ENCODE measurements around the gene NAPG. TPM values are rescaled to one million over a fixed set of nuclear protein-coding genes. Genes with fewer than 3 reads are reported as not detected.
A peak's percentile ranks its signal among the peaks of the same experiment; 100 is the strongest.

The NAPG gene
- 10 to 100 TPM; 28.7 to 29.8 TPM for total RNA-seq

DNA sequence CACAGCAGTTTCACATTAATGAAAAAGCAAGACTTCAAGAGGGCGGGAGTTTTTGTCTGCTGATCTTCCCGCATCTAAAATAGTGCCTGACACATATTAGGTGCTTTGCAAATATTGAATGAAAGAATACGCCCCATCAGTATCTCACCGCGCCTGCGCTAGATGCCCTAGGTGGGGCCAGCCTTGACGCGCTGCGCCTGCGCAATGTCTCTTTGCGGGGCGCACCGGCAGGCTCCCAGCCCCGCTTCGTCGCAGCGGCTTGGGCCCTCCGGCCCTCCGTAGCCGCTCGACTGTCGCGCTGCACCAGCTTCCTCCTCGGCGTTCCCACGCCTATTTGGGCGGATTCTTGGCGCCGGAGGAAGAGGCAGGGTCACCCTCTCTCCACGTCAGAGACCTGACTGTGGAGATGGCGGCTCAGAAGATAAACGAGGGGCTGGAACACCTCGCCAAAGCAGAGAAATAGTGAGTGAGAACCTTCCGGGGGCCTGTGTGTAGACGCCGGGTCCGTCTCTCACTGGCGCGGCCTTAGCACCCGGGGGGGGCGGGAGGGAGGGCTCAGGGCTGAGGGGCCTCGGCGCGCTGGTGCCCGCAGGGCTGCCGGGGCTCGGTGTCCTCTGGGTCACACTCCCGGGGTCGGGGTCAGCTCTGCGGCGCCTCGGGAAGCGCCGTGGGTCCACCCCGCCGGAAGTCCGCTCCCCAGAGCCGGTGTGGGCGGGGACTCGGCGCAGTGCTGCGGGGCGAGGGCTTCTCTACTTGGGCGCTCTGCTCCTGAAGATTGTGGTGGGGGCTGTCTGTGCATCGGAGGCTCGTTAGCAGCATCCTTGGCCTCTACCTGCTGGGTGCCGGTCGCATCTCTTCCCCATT is at the start of gene NAPG:
Gene NAPG (plus strand): TSS at position 331 of the 864 bp plus-strand sequence. CDS start 76 bp downstream, at position 407.
- Mint-ChIP-seq H3K9me3 (no peaks in the 10 kb centered on the region), H3K4me1 (peaks cover 32% of the 10 kb centered on the region), H3K36me3 (peaks cover 4% of the 10 kb centered on the region), H3K27me3 (peaks cover 4% of the 10 kb centered on the region), H3K27ac (peak within 1 kb of the TSS; percentile 96), H3K4me3 (peak within 1 kb of the TSS; percentile 98)
- POLR2A ChIA-PET: interaction anchor here (0.7 to 1.4 kb wide), 3 partner anchors 9 to 611 kb away, joined by 3 to 4 read pairs (median 3); no protein-coding TSS in a partner anchor
- ATAC-seq (ENCODE audit: low read depth): peak; percentile 96
- DNase-seq: peak; percentile 94

DNA sequence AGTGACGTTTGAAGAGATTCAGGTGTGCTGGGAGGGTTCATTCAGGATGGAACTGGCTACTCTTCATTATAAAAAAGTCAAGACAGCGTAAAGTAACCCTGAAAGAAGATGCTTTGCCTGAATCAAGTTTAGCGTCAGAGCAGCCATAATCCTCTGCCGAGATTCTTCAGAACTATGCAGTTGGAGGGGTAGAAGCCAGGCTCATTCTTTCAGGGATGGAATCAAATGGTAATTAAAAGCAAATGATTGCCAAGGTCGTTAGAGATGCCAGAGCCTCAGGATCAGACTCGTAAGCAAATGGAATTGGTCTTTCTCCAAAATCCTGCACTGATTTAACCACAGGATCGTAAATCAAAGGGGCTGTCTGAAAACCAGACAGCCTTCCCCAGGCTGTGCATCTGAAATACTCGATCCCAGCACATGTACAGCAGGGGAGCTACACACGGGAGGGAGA is 49.5 kb upstream of the NAPG start:
- no peaks in the 10 kb centered on the region for H3K9me3 Mint-ChIP-seq
- no peaks in the 10 kb centered on the region for H3K4me1 Mint-ChIP-seq
- H3K4me3 Mint-ChIP-seq: no peak overlapping the region
- DNase-seq: no peak
- POLR2A ChIA-PET: no interaction called here
- no peak for ATAC-seq (ENCODE audit: low read depth)
- H3K36me3 Mint-ChIP-seq: no peaks in the 10 kb centered on the region
- H3K27me3 Mint-ChIP-seq: peaks cover 14% of the 10 kb centered on the region
- no peak overlapping the region for H3K27ac Mint-ChIP-seq

DNA sequence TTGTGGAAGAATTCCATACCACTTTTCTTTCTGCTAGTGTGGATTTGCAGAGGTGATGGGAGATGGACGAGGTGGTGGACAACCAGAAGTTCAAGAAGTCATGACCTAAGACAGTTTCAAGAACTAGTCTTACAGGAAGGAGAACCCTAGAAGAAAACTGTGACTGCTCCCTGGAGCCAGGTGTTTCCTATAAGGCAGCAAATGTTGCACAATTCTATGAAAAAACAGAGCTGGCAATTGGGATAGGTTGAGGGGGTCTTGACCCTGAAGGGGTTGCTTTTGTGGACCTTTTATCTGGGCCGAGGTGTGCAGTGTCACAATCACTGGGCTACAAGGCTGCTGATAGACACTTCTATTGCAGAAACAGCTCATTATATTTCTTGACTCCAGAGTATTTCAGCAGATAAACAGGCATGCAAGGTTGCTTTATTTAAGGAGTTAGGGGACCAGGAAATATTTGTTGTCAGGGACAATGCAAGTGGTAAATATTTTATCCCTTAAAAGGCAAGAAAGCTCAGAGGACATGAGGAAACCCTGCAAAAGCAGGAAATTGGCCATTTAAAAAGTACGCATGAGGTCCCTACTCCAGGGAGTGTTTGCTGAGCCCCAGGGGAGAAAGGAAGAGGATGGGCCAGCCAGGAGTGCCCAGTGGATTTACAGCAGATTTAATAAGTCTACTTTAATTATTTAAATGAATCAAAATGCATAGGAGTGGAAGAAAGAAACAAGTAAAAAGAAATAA is 48.5 kb upstream of the NAPG start:
- H3K36me3 Mint-ChIP-seq: no peaks in the 10 kb centered on the region
- peaks cover 14% of the 10 kb centered on the region for H3K27me3 Mint-ChIP-seq
- DNase-seq: no peak
- no peaks in the 10 kb centered on the region for H3K9me3 Mint-ChIP-seq
- H3K4me1 Mint-ChIP-seq: no peaks in the 10 kb centered on the region
- H3K4me3 Mint-ChIP-seq: no peak overlapping the region
- no peak for ATAC-seq (ENCODE audit: low read depth)
- no peak overlapping the region for H3K27ac Mint-ChIP-seq
- POLR2A ChIA-PET: no interaction called here

DNA sequence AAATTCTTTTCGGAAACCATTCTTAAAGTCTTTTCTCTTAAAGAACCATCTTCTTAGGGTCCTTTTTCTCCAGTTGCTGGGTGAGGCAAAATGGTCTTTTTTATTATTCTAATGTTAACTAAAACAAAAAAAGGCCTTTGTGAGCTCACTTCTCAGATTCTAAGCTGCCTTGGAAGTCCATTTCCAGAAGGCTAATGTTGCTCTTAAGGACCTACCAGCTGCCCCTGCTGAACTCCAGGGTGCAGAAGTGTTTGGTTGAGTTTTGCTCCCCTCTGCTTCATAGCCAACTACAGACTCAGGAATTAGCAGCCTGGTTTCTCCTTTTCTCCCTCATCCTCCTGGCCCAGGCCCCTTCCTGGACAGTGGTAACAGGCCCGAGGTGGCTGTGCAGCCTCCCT is 48.0 kb upstream of the NAPG start:
- Mint-ChIP-seq H3K27ac (no peak overlapping the region), H3K4me1 (peaks cover 1% of the 10 kb centered on the region), H3K4me3 (no peak overlapping the region), H3K9me3 (no peaks in the 10 kb centered on the region), H3K36me3 (no peaks in the 10 kb centered on the region), H3K27me3 (peaks cover 14% of the 10 kb centered on the region)
- POLR2A ChIA-PET: no interaction called here
- DNase-seq (no peak), ATAC-seq (ENCODE audit: low read depth) (no peak)

DNA sequence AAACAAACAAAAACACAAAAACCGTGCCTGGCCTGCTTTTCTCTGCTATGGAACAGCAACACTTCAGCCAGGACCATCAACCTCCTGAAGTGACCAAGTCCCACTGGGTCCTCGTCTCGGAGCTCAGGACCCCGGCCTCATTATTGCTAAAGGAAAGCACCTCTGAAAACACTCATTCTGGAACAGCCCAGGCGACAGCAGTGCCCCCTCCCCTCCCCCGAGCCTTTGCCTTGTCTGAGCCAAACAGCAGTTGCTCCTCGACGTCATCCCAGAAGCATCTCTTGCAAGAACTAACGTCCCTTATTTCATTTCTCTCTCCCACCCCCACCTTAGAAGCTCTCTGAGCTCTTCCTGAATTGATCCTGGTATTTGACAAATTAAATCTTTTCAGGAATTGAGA is 44.0 kb upstream of the NAPG start:
- DNase-seq (no peak), ATAC-seq (ENCODE audit: low read depth) (no peak)
- H3K9me3 Mint-ChIP-seq: no peaks in the 10 kb centered on the region
- no peak overlapping the region for H3K27ac Mint-ChIP-seq
- POLR2A ChIA-PET: no interaction called here
- no peaks in the 10 kb centered on the region for H3K36me3 Mint-ChIP-seq
- no peak overlapping the region for H3K4me3 Mint-ChIP-seq
- H3K27me3 Mint-ChIP-seq: peaks cover 10% of the 10 kb centered on the region
- peaks cover 9% of the 10 kb centered on the region for H3K4me1 Mint-ChIP-seq

DNA sequence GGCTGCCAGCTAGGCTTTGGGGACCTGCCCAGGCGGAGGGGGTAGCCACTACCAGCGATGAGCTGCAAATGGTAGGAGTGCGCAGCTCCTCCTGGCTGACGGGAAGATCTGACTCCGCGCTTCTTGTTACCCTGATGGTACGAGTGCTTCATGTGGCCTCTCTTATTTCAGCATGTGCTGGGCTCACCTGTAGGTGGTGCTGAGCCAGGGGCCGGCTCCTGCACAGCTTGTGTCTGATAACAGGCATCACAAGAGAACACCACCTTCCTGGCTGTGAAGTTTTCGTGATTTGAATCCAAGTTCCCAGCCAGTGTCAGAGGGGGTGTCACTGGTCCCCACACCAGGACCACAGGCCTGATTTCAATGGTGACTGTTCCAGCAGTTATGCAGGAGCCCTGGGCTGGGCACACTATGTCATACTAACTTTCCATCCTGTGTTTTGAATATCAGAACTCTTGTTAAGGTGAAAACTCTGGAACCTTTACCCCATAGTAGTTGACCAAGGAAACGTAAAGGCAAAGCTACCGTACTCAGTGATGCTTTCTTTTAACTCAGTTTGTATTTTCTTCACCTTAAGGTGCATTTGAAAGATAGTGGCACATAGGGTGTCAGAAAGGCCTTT is 43.4 kb upstream of the NAPG start:
- no peaks in the 10 kb centered on the region for H3K9me3 Mint-ChIP-seq
- no peak overlapping the region for H3K4me3 Mint-ChIP-seq
- peaks cover 9% of the 10 kb centered on the region for H3K4me1 Mint-ChIP-seq
- H3K27me3 Mint-ChIP-seq: peaks cover 7% of the 10 kb centered on the region
- H3K27ac Mint-ChIP-seq: no peak overlapping the region
- POLR2A ChIA-PET: no interaction called here
- ATAC-seq (ENCODE audit: low read depth) (no peak), DNase-seq (no peak)
- no peaks in the 10 kb centered on the region for H3K36me3 Mint-ChIP-seq

DNA sequence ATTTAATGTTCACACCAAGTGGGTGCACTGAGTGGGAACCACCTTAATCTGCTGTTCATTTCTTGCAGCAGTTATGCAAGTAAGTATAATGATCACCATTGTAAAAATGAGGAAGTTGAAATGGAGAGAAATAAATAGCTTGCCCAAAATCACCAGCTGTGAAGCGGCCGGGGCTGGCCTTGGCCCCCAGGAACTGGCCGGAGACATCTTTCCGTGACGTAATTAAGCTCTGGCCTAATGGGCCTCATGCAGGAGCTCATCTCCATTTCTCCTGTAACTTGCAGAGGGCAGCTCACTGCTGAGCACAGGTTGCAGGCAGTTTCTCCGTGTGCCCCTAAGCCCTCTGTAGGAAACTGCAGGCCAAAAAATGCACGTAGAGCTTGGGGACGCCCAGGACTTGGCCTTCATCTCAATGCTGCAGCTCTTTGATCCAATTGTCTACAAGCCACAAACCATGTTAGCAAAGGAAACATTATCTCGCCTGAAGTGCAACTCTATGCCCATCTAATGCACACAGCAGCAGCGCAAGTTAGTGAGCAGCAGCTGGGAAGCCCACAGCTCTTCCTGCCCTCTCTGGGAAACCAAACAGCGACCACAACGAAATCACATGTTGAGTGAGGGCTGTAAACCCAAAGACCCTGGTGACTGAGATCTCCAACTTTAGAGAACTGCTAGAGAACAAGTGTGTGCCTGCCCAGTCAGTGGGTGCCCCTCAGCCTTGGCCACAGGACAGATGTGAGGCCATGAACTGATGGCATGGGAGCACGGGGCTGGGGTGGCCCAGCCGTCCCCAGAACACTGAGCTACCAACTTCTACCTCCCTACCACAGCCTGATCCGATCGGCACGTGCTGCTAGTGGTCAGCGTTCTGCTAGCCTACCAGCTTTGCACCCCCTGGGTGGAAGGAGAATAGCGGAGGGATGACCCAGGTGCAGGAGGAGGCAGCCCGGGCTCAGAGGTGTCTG is 42.6 kb upstream of the NAPG start:
- no peak overlapping the region for H3K27ac Mint-ChIP-seq
- peaks cover 4% of the 10 kb centered on the region for H3K27me3 Mint-ChIP-seq
- H3K36me3 Mint-ChIP-seq: no peaks in the 10 kb centered on the region
- peaks cover 9% of the 10 kb centered on the region for H3K4me1 Mint-ChIP-seq
- no peak for DNase-seq
- H3K4me3 Mint-ChIP-seq: peak overlapping the region; percentile 44
- ATAC-seq (ENCODE audit: low read depth): peak; percentile 72
- no peaks in the 10 kb centered on the region for H3K9me3 Mint-ChIP-seq
- POLR2A ChIA-PET: interaction anchor here (0.7 kb wide), 1 partner anchor 44 kb away, joined by 3 read pairs; no protein-coding TSS in a partner anchor

DNA sequence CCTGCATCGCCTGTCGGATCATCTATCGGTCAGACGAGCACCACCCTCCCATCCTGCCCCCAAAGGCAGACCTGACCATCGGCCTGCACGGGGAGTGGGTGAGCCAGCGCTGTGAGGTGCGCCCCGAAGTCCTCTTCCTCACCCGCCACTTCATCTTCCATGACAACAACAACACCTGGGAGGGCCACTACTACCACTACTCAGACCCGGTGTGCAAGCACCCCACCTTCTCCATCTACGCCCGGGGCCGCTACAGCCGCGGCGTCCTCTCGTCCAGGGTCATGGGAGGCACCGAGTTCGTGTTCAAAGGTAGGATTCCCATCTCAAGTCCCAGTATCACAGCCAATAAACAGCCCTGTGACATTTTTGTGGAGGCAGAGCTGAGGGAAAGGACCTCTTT is 40.4 kb upstream of the NAPG start:
- Mint-ChIP-seq H3K27ac (no peak overlapping the region), H3K9me3 (no peaks in the 10 kb centered on the region), H3K4me3 (no peak overlapping the region), H3K27me3 (peaks cover 3% of the 10 kb centered on the region), H3K36me3 (no peaks in the 10 kb centered on the region), H3K4me1 (peaks cover 9% of the 10 kb centered on the region)
- ATAC-seq (ENCODE audit: low read depth) (no peak), DNase-seq (no peak)
- POLR2A ChIA-PET: no interaction called here

DNA sequence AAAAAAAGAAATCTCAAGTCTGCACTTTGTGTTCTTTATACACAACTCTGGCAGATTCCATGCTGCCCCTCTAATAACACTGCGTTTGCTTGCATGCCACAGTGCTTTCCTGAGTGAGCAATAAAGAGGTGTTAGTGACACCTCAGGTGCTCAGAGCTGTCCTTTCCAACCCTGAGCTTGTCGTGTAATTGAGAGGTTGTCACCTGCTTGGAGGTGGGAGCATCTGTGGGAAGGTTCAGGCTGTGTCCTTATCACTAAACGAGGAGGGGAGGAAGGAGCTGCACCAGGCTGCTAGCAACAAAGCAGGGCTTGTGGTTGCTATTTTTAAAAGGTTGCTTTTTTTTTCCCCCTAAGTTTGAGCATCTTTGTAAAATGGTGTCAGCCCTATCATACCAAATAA is 39.5 kb upstream of the NAPG start:
- Mint-ChIP-seq H3K27me3 (peaks cover 2% of the 10 kb centered on the region), H3K4me3 (no peak overlapping the region), H3K4me1 (peaks cover 14% of the 10 kb centered on the region), H3K36me3 (no peaks in the 10 kb centered on the region), H3K9me3 (no peaks in the 10 kb centered on the region), H3K27ac (no peak overlapping the region)
- DNase-seq (no peak), ATAC-seq (ENCODE audit: low read depth) (no peak)
- POLR2A ChIA-PET: no interaction called here

DNA sequence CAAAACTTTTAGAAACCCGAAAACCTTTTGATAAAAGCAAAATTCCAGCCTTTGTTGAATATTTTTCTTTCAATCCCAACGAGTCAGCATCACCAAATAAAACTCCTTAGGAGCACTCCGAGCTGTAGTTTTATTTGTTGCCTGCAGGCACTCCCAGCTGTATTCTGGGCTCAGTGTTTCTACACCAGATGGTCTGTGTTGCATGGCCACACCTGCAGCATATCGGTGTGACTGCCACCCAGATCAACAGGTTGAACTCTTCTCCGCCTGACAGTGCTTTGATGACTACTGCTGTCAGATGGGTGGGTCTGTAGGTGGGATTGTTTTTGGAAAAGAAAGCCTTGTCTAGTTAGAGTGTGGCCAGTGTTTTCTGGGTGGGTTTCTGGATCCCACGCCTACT is 38.7 kb upstream of the NAPG start:
- POLR2A ChIA-PET: no interaction called here
- Mint-ChIP-seq H3K9me3 (no peaks in the 10 kb centered on the region), H3K36me3 (no peaks in the 10 kb centered on the region), H3K4me1 (peaks cover 14% of the 10 kb centered on the region), H3K27ac (no peak overlapping the region), H3K4me3 (no peak overlapping the region), H3K27me3 (peaks cover 2% of the 10 kb centered on the region)
- ATAC-seq (ENCODE audit: low read depth) (no peak), DNase-seq (no peak)

DNA sequence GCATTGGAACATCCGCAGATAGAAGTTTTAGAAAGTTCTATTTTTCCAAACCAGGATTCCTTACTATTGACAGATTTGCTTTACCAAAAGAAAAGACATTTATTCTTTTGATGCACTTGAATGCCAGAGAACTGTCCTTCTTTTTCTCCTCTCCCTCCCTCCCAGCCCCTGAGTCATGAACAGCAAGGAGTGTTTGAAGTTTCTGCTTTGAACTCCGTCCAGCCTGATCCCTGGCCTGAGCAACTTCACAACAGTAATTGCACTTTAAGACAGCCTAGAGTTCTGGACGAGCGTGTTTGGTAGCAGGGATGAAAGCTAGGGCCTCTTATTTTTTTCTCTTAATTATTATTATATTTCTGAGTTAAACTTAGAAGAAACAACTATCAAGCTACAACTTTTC is 37.8 kb upstream of the NAPG start:
- ATAC-seq (ENCODE audit: low read depth) (no peak), DNase-seq (no peak)
- POLR2A ChIA-PET: no interaction called here
- peaks cover 2% of the 10 kb centered on the region for H3K27me3 Mint-ChIP-seq
- peaks cover 12% of the 10 kb centered on the region for H3K4me1 Mint-ChIP-seq
- no peak overlapping the region for H3K4me3 Mint-ChIP-seq
- H3K9me3 Mint-ChIP-seq: no peaks in the 10 kb centered on the region
- H3K36me3 Mint-ChIP-seq: no peaks in the 10 kb centered on the region
- no peak overlapping the region for H3K27ac Mint-ChIP-seq

DNA sequence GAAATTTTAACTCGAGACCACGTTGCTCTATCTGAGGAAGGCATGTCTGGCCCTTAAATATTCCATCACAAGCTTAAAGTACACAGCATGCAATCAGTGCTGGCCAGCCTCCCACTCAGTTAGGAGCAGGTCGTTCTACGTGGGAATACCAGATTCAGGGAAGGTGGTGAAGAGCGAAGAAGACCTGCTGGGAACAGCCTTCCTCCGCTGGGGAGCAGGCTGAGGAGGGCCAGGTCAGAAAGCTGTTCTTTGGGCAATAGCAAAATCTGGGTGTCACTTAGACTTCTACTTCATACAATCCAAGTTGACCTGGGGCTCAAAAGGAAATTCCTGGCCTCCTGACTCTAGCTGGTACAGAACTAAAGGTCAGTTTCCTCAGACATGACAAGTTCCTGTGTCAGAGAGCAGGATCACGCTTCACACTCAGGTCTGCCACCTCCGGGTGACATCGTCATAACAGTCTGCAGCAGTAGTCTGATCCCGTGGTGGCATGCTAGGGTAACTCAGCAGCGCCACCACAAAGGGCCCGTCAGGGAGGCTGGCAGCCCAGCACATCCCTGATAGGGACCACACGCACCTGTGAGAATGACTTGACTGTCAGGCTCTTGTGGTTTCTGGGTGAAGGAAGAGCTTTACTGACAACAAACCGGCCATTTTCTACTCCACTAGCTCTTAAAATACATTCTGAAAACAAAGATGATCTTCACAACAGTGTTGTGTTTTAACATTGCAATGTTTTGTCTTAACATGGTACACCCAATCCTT is 35.2 kb upstream of the NAPG start:
- Mint-ChIP-seq H3K9me3 (peaks cover 2% of the 10 kb centered on the region), H3K4me1 (peaks cover 6% of the 10 kb centered on the region), H3K27ac (no peak overlapping the region), H3K27me3 (no peaks in the 10 kb centered on the region), H3K4me3 (no peak overlapping the region), H3K36me3 (no peaks in the 10 kb centered on the region)
- DNase-seq: peak; percentile 44
- ATAC-seq (ENCODE audit: low read depth): peak; percentile 98
- POLR2A ChIA-PET: no interaction called here

Data from activated naive CD8-positive, alpha-beta T cell treated with anti-CD3 and anti-CD28 coated beads, Interleukin-2, amount 10 ng/mL, durations not matched to agents 7 days and 5 days (primary cell).